Loucy (cell line): ENCODE results near the gene GNB1L.

Source experiments
- EZH2phosphoT487 ChIP-seq: fragments of 200-600 bp; IDR thresholded peaks from 2 replicates; pipeline ENCODE4 v1.6.1; 2018; ENCODE audit warnings: antibody characterized with exemption, mild to moderate bottlenecking, moderate library complexity, borderline replicate concordance
- TF ChIP-seq, protein P1 (sequence below): fragments of 200-600 bp; sonication (generic); conservative IDR thresholded peaks from 2 replicates; pipeline ENCODE4 v1.5.1; 2014; ENCODE audit warnings: mild to moderate bottlenecking, antibody characterized with exemption, low read length

DNA sequence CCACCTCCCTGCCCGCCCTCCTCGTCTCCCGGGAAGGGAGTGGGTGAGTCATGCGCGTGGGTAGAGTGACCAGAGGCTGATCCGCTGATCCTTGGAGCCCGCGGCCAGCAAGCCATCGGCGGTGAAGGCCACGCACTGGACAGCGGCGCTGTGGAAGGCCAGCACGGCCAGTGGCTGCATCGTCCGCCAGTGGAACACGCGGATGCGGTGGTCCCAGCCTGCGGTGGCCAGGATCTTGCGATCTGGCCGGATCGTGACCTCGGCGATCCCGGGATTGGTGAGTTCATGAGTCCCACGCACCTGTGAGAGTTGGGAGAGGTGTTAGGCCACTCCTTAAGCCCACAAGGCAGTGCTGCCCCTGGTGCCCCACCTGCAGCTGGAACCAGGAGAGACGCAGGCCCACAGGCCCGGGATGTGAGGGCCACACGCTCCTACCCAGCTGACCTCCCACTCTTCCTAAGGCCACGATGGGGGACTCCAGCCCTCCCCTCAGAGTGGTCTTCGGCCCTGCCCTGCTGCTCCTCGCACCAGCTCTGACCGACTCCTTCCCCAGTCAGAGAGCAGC is 65.9 kb downstream of the GNB1L start:
- TF ChIP-seq, protein P1, sequence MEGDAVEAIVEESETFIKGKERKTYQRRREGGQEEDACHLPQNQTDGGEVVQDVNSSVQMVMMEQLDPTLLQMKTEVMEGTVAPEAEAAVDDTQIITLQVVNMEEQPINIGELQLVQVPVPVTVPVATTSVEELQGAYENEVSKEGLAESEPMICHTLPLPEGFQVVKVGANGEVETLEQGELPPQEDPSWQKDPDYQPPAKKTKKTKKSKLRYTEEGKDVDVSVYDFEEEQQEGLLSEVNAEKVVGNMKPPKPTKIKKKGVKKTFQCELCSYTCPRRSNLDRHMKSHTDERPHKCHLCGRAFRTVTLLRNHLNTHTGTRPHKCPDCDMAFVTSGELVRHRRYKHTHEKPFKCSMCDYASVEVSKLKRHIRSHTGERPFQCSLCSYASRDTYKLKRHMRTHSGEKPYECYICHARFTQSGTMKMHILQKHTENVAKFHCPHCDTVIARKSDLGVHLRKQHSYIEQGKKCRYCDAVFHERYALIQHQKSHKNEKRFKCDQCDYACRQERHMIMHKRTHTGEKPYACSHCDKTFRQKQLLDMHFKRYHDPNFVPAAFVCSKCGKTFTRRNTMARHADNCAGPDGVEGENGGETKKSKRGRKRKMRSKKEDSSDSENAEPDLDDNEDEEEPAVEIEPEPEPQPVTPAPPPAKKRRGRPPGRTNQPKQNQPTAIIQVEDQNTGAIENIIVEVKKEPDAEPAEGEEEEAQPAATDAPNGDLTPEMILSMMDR = no peak
- no peak for TF ChIP-seq EZH2phosphoT487
